HG03378 (cell line): ENCODE measurements around the gene FXR1.
"Not testable (repeated sequence)": the region's sequence is repeated elsewhere in the genome, so short reads cannot be mapped to it uniquely, and the experiment has no call there.

Source experiments
- ATAC-seq: cut with Tn5 transposase; IDR thresholded peaks from one replicate; pipeline ENCODE4 v1.9.1; 2021; ENCODE audit warnings: mild to moderate bottlenecking, moderate library complexity; ENCODE audit not compliant: unreplicated experiment

FXR1 gene

DNA sequence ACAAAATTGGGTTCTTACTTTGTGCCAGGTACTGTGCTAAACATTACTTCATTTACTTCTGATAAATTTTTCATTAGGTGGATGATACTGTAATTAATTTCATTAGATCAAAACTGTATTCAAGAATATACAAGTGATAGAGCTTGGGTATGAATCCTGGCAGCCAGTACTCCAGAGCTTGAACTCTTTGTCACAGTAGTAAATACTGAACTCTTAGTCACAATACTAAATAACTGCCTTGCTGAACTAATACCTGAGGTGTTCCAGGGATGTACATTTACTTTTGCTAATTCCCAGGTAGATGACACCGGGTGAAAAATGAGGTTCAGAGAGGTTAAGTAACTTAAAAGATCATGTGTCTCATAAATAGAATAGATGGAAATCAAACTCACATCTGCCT lies 20.3 kb downstream of the FXR1 start:
- ATAC-seq = no peak

- ATAC-seq = no peak
Measured at GRCh38 chr3:180934638-180935037, 22.2 kb downstream of the FXR1 start.

GRCh38 chr3:180940826-180941225 lies 28.4 kb downstream of the FXR1 start:
- no peak for ATAC-seq

- ATAC-seq = peak; percentile 86
Measured at GRCh38 chr3:180947761-180948390, 35.4 kb downstream of the FXR1 start.

DNA sequence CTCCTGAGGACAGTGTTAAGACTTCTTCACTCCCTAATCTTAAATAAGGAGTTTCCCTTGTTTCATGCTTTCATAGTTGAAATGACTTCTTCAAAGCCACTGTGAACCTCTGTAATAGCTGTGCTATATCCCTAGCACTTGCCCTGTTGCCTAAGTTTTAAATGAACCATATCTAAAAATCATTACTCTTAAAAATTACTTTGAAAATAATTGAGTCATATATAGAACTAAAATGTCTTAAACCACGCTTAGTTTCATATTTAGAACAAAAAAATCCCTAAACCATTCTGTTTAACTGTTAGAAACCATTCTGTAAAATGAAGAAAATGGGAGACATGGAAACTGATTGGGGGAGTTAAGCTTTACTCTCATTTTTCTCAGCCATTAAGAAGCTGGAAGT lies 47.2 kb downstream of the FXR1 start:
- peak; percentile 41 for ATAC-seq

DNA sequence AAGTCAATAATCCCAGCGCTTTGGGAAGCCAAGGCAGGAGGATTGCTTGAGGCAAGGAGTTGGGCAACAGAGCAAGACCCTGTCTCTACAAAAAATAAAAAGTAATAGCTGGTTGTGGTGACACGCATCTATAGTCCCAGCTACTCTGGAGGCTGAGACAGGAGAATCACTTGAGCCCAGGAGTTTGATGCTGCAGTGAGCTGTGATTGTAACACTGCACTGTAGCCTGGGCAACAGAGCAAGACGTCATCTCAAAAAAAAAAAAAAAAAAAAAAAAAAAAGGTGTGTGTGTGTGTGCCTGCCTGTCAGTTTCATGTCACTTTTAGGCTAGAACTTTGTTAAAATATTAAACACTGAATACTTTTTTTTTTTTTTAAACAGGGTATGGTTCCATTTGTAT lies 48.6 kb downstream of the FXR1 start:
- no peak for ATAC-seq

DNA sequence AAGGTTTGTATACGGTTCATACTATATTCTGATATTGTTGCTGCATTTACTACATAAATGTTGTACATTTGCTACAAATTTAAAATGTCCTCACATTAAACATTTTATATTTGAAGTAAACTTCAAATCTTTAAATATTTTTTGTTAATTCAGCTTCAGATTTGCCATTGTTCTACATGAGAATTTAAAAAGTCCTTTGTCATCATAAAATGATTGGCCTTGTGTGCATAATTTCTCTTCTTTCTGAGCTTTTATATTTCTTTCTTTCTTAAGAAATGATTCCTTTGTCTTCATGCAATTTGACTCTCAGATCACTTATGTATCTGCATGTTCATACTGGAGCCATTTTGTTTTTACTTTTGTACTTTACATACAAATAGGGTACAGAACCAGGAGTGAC lies 49.1 kb downstream of the FXR1 start:
- no peak for ATAC-seq

GRCh38 chr3:180962530-180962929 lies 50.1 kb downstream of the FXR1 start:
- no peak for ATAC-seq

DNA sequence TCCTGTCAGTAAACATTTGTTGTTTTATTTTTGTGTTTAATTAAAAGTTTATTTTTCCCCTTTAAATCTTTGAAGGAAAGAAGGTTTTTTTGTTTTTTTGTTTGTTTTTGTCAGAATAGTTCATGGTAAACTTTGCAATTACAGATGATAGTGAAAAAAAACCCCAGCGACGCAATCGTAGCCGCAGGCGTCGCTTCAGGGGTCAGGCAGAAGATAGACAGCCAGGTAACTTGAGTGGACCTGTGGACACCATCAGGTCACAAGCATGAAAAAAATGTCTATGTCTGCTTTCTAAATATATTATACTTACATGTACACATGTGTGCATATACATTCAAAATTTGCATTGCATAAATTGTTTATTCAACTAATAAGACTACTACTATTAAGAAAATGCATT lies 58.5 kb downstream of the FXR1 start:
- no peak for ATAC-seq

DNA sequence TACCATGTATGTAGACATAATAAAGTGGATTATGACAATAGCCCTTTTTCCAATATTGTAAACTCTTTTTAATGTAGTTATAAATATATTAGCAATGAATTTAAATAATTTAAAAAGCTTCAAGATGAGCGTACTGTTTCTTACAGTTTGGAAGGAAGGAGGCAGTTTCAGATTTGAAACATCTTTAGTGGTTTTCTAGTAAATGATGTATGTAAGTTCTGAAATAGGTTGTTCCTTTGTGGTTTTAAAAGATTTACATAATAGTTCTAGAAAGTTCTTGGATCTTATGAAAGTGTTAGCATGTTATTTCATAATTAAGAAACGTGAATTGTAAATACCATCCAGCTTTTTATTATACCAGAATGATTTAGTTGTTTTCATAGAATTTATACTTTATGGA lies 61.1 kb downstream of the FXR1 start:
- ATAC-seq = no peak

GRCh38 chr3:180974286-180974685 lies 61.8 kb downstream of the FXR1 start:
- no peak for ATAC-seq

DNA sequence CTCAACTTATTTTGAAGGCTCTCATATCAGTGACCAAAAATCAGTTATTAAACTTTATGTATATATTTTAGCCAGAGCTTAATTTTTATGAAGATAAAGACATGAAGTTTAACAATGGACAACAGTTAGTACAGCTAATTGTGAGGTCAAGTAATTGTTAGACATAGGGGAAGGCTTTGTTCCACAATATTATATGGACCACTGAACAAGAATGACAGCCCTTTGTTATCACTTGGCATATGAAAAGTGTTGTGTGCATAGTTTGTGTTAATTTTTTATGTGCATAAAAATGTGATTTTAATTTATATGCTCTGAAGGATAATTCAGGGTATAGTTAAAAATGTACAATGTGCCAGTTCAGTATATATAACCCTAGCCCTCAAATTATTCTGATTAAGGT lies 65.0 kb downstream of the FXR1 start:
- ATAC-seq = no peak

GRCh38 chr3:180979961-180980360 lies 67.5 kb downstream of the FXR1 start:
- ATAC-seq = no peak

DNA sequence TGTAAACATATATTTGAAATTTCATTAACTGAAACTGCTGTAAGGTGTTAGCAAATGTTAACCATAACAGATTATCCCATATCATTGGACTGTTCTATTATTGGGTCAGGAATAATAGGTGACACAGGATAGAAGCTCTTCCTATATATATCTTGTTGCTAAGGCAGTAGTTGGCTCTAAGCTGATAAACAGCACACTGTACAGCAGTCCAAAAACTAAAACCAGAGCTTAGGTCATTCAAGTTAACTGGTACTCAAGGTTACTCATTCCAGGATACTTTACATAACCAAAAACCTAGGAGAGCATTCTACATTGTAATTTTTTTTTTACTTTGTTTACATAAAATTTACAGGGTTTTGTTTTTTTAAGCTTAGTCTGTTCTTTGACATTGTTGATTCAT lies 68.1 kb downstream of the FXR1 start:
- no peak for ATAC-seq

GRCh38 chr3:180981912-180982311 lies 69.4 kb downstream of the FXR1 start:
- no peak for ATAC-seq

DNA sequence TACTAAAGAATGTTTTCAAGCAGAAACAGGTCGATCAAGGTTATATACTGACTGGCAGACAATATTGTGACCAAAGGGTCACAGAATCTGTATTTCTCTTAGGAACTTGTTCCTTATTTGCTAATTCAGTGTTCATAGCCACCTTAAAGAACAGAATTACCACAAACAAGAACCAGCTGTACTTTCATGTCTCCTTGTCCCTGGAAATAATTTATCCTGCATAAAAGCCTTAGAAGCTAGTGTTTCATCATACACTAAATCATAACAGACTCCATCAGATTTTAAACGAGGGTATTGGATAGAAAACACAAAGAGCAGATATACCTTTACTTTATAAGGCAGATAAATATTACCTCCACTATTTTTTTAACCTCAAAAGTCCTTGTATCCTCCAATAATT lies 70.7 kb downstream of the FXR1 start:
- ATAC-seq = no peak

- not testable (repeated sequence) for ATAC-seq
Measured at GRCh38 chr3:180986366-180986765, 73.9 kb downstream of the FXR1 start.

DNA sequence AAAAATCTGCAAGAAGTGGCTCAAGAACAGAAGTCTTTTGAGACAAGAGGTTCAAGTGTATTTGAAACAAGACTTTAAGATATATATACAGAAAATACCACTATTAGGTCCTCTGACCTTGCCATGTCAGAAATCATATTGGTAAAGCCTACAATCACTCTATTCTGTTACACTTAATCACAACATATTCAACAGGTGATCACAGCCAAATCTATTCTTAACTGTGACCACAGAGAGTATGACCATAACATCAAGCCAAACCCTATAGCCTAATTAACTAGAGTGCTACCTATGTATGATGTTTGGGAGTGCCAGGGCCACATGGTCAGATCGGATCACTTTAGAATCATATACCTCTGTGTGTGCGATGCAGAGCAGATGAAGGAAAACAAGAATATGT lies 74.9 kb downstream of the FXR1 start:
- ATAC-seq = no peak

- peak; percentile 94 for ATAC-seq
Measured at GRCh38 chr3:180989291-180990163, 77.1 kb downstream of the FXR1 start, which contains the start of gene DNAJC19. TSS of gene DNAJC19 (minus strand) at chr3:180989736. CDS start at chr3:180989602, 134 bp downstream.

DNA sequence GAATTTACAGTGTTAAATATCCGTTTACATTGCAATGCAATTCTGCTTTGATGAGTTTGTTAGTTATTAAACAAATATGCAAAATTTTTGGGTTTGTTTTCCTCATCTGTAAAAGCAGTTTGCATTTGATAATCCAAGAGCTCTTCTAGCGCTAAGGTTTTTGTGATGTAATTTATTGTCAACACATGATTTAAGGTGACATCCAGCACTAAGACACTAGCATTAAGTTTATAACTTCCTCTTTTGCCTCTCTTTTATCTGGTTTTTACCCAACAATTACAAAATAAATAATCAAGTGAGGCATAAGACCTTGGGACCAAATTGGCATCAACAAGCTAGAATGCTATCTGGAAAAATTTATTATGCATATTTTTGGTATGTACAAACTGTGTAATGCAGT lies 78.0 kb downstream of the FXR1 start:
- no peak for ATAC-seq

- ATAC-seq = no peak
Measured at GRCh38 chr3:180996415-180996932, 84.0 kb downstream of the FXR1 start.

- not testable (repeated sequence) for ATAC-seq
Measured at GRCh38 chr3:181002331-181002730, 89.9 kb downstream of the FXR1 start.
